HL-60 (cell line): ENCODE data around the gene TTC16.

Experiments
- CTCF ChIP-seq: IDR thresholded peaks from one replicate; pipeline ENCODE4 v1.5.1; 2011; ENCODE audit warnings: low read length, control low read depth, inconsistent platforms; ENCODE audit not compliant: insufficient read depth
- GABPA ChIP-seq: IDR thresholded peaks from 2 replicates; pipeline ENCODE4 v1.6.1; 2012; ENCODE audit warnings: low read depth
- POLR2AphosphoS5 ChIP-seq: IDR thresholded peaks from 2 replicates; pipeline ENCODE4 v1.6.1; 2012; ENCODE audit warnings: low read depth
- REST ChIP-seq: IDR thresholded peaks from 2 replicates; pipeline ENCODE4 v1.6.1; 2012; ENCODE audit warnings: low read depth; ENCODE audit not compliant: insufficient replicate concordance
- SPI1 ChIP-seq: IDR thresholded peaks from 2 replicates; pipeline ENCODE4 v1.6.1; 2012; ENCODE audit warnings: low read depth, mild to moderate bottlenecking, borderline replicate concordance

GRCh38 chr9:127734247-127734746, 18.4 kb downstream of the TTC16 start:
- TF ChIP-seq CTCF (peak; percentile 96), POLR2AphosphoS5 (no peak), GABPA (no peak), SPI1 (no peak), REST (no peak)
